Kasumi-1 (cell line): ENCODE data around the gene CCDC85C.

Experiments
- DNase-seq, 2 experiments: peaks; one replicate each; lab custom pipeline; 2025; lab: John Stamatoyannopoulos, UW

The CCDC85C gene

GRCh38 chr14:99630202-99630601 lies 26.2 kb upstream of the CCDC85C start:
- DNase-seq, result no peak

GRCh38 chr14:99628887-99629618 lies 25.0 kb upstream of the CCDC85C start:
- peak; percentile 31 to 53 for DNase-seq

- no peak for DNase-seq
These were observed 23.7 kb upstream of the CCDC85C start for GRCh38 chr14:99627510-99628381.

- DNase-seq, result no peak
These were observed 23.1 kb upstream of the CCDC85C start for GRCh38 chr14:99627100-99627499.

GRCh38 chr14:99626041-99626648 lies 22.1 kb upstream of the CCDC85C start:
- DNase-seq, result no peak

GRCh38 chr14:99625476-99625875 lies 21.5 kb upstream of the CCDC85C start:
- DNase-seq, result no peak

GRCh38 chr14:99624971-99625370 lies 21.0 kb upstream of the CCDC85C start:
- DNase-seq, result no peak

GRCh38 chr14:99624024-99624423 lies 20.0 kb upstream of the CCDC85C start:
- DNase-seq, result no peak

GRCh38 chr14:99621948-99622347 lies 17.9 kb upstream of the CCDC85C start:
- DNase-seq, result no peak

GRCh38 chr14:99619835-99620834 lies 16.1 kb upstream of the CCDC85C start:
- DNase-seq, result no peak

- DNase-seq, result no peak
These were observed 13.1 kb upstream of the CCDC85C start for GRCh38 chr14:99616832-99617800.

GRCh38 chr14:99615497-99616157 lies 11.6 kb upstream of the CCDC85C start:
- DNase-seq, result no peak

GRCh38 chr14:99612738-99613330 lies 8.8 kb upstream of the CCDC85C start:
- no peak for DNase-seq

GRCh38 chr14:99612071-99612737 lies 8.2 kb upstream of the CCDC85C start:
- DNase-seq, result no peak

GRCh38 chr14:99611646-99612045 lies 7.6 kb upstream of the CCDC85C start:
- DNase-seq, result no peak

- no peak for DNase-seq
These were observed 5.5 kb upstream of the CCDC85C start for GRCh38 chr14:99609245-99610170.

- DNase-seq, result no peak
These were observed 4.6 kb upstream of the CCDC85C start for GRCh38 chr14:99608591-99608990.

GRCh38 chr14:99606359-99606758 lies 2.4 kb upstream of the CCDC85C start:
- no peak for DNase-seq
